Measurements from ENCODE around the gene GPD2.

Gene GPD2

DNA sequence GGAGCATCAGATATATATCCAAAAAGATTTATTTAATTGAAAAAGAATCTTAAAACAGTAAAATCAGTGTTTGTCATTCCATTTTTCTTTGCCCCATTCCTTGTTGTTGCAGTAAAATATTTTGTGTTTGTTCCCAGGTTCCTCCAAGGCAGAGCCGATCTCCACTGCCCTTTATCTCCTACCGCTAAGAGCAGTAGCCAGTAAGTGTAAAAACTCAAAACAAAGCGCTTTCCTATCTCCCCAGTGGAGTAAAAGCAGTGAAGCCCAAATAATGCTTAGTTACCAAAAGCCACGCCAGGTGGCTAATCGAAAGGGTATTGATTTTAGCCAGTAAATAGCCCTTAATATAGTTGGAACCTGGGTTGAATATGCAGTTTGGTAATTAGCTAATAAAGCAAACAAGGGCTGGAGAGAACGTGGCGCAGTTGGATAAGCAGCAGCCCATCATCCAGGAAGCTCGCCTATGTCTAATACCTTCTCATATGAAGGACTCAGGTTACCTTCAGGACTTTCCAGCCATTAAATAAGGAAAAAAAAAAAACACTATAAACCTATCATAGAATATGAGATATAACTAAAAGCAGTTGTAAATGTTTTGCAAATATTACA, 12.4 kb upstream of the GPD2 start:
- TF ChIP-seq, protein P1, sequence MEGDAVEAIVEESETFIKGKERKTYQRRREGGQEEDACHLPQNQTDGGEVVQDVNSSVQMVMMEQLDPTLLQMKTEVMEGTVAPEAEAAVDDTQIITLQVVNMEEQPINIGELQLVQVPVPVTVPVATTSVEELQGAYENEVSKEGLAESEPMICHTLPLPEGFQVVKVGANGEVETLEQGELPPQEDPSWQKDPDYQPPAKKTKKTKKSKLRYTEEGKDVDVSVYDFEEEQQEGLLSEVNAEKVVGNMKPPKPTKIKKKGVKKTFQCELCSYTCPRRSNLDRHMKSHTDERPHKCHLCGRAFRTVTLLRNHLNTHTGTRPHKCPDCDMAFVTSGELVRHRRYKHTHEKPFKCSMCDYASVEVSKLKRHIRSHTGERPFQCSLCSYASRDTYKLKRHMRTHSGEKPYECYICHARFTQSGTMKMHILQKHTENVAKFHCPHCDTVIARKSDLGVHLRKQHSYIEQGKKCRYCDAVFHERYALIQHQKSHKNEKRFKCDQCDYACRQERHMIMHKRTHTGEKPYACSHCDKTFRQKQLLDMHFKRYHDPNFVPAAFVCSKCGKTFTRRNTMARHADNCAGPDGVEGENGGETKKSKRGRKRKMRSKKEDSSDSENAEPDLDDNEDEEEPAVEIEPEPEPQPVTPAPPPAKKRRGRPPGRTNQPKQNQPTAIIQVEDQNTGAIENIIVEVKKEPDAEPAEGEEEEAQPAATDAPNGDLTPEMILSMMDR (IDR thresholded peaks at IDR 0.05; ENCODE audit: borderline replicate concordance, insufficient read depth, low read depth, low read length): no peak
- H3K4me3 ChIP-seq (ENCODE audit: low read depth, low read length): no peak overlapping the region

DNA sequence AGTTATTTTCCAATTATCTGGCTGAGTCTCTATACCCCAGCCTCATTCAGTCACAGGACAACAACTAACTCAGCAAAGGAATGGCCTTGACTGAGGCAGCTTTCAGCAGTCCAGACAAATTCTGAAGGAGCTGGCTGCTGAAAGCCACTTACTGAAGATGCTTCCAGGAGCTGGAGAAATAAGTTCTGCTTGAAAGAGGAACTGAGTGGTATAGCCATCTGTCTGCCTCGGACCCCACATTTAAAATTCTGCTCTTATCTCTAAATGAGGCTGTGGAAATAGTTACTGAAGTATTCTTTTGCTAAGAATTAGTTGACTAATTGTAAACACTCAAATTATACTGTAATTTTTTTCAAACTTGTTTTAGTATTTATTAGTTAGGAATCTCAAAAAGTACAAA, 9.1 kb upstream of the GPD2 start:
- H3K4me3 ChIP-seq (ENCODE audit: low read depth, low read length): no peak overlapping the region
- TF ChIP-seq, protein P1 (IDR thresholded peaks at IDR 0.05; ENCODE audit: borderline replicate concordance, insufficient read depth, low read depth, low read length): no peak

DNA sequence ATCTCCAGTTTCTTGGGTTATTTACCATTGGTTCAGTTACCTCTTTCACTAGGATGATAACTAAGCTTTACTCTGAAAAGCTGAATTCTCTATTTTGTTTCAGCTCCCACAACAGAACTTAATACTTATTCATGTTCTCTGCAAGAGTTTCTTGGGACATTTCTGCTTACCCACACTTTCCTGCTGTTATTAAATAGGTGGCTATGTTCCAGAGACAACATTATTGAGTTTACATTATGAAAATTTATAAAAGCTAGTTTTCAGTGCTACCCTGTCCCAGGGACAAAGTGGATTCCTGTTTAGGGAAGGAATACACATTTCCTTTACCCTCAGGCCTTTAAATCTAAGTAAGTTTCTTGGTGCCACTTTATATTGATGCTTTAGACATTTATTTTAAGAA, 7.0 kb upstream of the GPD2 start:
- TF ChIP-seq, protein P1 (IDR thresholded peaks at IDR 0.05; ENCODE audit: borderline replicate concordance, insufficient read depth, low read depth, low read length): no peak
- no peak overlapping the region for H3K4me3 ChIP-seq (ENCODE audit: low read depth, low read length)

DNA sequence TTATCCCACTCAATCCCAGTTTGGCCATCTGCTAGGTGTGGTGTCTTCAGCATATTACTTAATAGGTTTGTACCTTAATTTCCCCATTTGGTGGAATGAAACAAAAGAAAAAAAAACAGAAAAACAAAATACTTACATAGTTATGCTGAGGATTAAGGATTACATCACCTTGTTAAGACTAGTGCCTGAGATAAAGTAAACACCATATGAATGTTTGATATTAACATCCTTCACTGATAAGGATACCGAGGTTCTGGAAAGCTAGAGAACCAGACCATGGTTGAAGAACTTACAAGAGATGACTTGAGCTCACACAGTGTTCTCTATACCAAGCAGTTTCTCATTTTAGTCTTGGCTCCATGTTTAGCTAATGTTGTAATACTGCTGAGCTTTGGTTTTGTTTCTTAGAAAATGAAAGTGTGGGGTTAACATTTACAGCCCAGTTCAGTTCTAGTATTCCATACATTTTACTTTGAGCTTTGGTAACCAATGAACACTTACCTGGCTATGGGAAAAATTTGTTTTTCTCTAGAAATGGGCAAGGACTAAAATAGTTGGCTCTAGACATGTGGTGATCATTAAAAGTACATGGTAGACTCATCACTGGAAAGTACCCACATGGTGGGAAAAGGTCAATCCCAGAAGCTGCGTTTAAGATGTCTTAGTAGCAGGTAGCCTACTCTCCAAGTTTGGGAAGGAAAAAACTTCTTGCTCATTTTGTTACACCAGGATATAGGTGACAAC, 5.8 kb upstream of the GPD2 start:
- TF ChIP-seq, protein P1 (IDR thresholded peaks at IDR 0.05; ENCODE audit: borderline replicate concordance, insufficient read depth, low read depth, low read length): no peak
- no peak overlapping the region for H3K4me3 ChIP-seq (ENCODE audit: low read depth, low read length)

DNA sequence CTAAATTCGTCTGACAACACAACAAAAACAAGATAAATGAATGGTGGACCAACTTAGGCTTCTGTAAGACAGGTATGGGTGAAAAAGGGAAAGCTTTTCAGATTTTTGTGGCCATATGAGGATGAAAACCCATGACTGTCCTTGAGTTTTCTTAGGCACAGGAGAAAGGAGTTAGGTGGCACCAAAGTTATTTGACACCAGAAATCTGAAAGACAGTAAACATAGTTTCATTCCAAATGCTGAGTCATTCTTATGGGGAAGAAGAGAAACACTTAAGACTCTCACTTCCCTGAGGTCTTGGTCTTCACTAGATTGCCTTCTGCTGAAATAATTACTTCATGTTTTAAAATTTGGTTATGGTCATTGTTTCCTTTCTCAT, 5.2 kb upstream of the GPD2 start:
- no peak overlapping the region for H3K4me3 ChIP-seq (ENCODE audit: low read depth, low read length)
- TF ChIP-seq, protein P1 (IDR thresholded peaks at IDR 0.05; ENCODE audit: borderline replicate concordance, insufficient read depth, low read depth, low read length): no peak

DNA sequence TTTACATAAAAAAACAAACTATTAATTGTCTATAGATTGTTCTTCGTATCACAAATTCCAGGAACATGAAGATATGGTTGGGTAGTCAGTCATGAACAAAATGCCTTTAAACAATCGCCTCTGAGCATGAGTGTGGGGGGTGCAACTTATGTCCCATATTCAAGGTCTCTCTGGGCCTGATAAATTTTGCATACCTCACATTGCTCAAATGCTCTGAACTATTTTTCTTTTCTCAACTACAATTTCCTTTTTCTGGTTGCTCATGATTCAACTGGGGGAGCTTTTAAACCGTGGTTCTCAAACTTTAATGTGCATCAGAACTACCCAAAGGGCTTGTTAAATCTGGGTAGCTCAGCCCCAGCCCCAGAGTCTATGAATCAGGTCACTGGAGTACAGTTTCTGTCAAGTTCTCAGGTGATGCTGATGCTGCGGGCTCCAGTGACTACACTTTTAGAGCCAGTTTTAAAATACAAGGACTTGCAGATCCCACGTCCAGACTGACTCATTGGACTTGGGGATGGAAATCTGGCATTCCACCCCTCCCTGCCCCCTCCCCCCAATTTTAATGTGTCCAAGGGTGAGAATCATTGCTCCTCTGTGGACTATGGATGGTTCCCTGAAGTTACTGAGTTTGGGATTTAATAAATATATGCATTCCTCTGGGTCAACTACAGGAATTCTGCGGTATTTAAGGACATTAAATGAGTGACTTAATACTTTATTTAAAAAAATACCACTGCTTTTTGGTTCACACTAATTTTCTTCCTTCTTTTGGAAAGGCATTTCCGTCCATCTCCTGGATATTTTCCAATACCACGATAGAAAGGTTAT, 1.5 kb upstream of the GPD2 start:
- no peak overlapping the region for H3K4me3 ChIP-seq (ENCODE audit: low read depth, low read length)
- TF ChIP-seq, protein P1 (IDR thresholded peaks at IDR 0.05; ENCODE audit: borderline replicate concordance, insufficient read depth, low read depth, low read length): no peak

Measured in GM12875 (cell line).